ENCODE measurements around the gene IL24.
A peak's percentile ranks its signal among the peaks of the same experiment; 100 is the strongest.

IL24 gene

GRCh38 chr1:206882555-206882954 lies 14.7 kb upstream of the IL24 start:
- no peak for DNase-seq

DNA sequence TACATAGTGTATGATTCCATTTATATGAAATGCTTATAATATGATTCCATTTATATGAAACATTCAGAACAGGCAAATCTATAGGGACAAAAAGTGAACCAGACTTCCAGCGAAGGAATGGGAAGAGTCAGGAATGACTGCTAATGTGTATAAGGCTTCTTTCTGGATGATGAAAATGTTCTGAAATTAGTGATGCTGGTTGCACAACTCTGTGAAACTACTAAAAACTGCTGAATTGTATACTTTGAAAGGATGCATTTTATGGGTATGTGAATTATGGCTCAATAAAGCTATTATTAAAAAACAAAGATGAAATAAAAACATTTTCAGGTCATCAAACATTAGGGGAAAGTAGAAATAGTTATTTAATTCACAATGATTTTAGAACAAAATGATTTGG lies 14.1 kb upstream of the IL24 start:
- no peak for DNase-seq

- DNase-seq, result no peak
Measured at GRCh38 chr1:206883876-206884275, 13.4 kb upstream of the IL24 start.

DNA sequence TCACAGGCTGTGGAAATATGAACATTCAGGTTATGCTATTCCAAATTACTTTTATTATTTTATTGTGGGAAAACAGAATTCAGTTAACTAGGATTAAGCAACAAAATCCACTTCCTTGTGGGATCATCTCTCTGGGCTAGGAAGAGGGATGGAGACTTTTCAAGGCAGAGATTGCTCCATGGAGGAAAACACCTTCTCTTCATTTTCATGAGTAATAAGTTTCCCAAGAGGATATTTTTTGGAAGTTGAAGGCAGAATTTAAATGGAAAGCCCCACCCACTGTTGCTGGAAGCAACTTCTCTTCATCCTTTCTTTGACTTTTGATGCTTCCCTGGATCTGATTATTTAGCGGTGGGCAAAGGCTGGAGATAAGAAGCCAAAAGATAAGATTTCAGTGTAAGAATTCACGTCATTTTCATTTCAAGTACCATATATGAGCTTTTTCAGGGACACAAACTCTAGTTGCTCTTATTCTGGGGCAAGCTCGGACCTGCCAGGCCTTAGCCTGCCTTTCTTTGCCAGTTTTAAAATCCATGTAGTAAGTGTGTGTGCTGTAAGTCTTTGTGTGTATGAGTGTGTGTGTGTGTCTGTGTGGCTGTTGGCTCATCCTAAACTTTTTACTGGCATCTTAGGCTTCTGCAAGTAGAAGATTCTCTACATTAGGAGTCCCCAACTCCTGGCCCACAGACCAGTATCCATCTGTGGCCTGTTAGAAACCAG lies 11.7 kb upstream of the IL24 start:
- no peak for DNase-seq

- DNase-seq, result no peak
Measured at GRCh38 chr1:206886831-206887230, 10.4 kb upstream of the IL24 start.

- DNase-seq, result no peak
Measured at GRCh38 chr1:206887701-206888100, 9.5 kb upstream of the IL24 start.

GRCh38 chr1:206890125-206891060 lies 6.8 kb upstream of the IL24 start:
- peak; percentile 58 to 66 for DNase-seq

DNA sequence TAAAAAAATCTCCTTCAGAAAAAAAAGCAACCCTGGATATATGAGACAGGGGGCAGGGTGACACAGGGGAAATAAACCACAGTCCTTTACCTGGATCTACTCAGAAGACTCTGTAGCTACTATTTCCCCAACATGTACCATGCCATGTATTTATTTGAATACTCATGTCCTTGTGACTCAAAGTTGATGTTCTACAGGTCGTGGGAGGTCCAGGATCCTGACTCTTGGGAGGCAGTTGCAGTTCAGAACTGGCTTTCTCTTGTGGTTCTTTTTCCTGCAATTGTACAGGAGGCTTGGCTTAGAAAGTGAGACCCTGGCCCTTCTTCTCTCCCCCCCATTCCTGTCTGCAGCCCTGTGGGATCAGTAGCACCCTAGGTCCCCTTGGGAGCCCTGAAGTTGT lies 5.8 kb upstream of the IL24 start:
- DNase-seq, result no peak

DNA sequence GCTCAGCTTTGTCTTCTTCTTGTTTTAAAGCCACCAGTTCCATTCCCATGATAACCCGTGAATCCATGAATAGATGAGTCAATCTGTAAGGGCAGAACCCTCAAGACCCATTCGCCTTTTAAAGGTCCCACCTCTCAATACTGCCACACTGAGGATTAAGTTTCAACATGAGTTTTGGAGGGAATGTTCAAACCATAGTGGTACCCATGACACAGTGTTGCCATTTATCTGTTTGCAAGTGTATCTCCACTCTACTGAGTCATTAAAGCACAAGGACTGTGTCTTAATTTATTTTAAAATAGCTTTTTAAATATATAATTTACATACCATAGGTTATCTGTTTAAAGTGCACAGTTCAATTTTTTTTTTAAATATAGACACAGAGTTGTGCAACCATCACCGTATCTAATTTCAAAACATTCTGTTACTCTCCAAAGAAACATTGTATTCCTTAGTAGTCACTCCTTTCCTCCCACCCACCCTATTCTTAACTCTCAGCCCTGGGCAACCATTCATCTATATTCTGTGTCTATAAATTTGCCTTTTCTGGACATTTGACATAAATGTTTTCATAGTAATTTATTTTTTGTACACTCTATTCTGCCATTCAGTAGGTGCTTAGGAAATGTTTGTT lies 4.8 kb upstream of the IL24 start:
- no peak for DNase-seq

GRCh38 chr1:206893380-206893779 lies 3.9 kb upstream of the IL24 start:
- DNase-seq, result no peak

DNA sequence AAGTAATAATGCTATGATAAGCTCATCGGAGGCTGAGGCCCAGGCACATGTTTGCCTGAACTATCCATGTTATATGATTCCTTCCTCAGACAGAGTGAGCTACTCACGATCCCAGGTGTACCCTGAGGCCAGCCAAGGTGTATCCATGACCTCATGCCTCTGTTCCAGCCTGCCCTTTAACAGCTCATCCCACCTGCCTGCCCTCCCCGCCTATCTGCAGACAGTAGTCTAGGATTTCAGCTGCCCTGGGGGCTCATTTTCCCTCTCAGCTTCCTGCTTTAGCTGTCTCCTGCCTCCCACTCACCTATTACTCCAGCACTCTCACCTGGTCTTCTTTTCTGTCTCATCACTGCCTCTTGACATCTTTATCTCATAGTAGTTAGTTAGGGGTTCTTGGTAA lies 1.9 kb upstream of the IL24 start:
- DNase-seq, result no peak

- DNase-seq, result no peak
Measured at GRCh38 chr1:206895837-206896242, 1.4 kb upstream of the IL24 start.

DNA sequence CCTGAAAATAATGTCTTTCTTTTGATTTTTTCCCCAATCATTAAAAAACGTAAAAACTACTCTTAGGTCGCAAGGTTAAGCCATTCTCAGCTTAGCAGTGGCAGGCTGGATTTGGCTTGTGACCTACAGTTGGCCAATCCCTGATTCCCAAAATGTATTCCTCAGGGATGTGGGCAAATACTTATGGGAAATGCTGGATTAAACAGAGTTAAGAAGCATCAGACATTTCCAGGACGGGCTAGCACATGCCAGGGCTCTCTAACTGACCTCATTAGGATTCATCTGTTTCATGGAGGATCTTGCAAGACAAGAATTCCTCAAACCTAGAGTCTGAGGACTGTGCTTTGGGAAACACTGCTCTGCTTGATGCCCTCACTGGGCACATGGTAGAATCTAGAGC lies 982 bp upstream of the IL24 start:
- no peak for DNase-seq

- DNase-seq, result no peak
Measured at GRCh38 chr1:206898089-206898914, 1.1 kb downstream of the IL24 start.

DNA sequence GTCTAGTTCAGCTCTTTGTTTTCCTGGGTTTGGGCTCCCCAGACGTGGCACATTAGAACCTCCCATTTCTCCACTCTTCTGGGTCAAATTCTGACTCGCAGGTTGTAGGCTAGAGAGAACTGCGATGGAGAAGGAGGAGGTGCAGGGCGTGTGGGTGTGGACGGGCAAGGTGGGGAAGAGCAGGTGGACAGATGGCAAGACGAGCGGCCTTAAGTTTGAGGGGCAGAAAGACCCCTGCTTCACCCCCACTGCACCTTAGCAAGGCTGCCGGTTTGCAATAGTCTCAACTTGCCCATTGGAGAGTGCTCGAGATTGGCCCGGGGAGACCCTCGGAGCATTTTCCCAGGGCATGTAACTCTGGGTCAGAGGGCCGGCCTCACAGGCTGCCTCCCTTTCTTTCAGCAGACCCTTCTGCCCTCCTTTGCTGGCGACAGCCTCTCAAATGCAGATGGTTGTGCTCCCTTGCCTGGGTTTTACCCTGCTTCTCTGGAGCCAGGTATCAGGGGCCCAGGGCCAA lies 1.7 kb downstream of the IL24 start:
- no peak for DNase-seq

- no peak for DNase-seq
Measured at GRCh38 chr1:206899717-206900116, 2.5 kb downstream of the IL24 start.

- no peak for DNase-seq
Measured at GRCh38 chr1:206900149-206900548, 2.9 kb downstream of the IL24 start.

- no peak for DNase-seq
Measured at GRCh38 chr1:206901944-206902343, 4.7 kb downstream of the IL24 start.

- no peak for DNase-seq
Measured at GRCh38 chr1:206902702-206903101, 5.5 kb downstream of the IL24 start.

- DNase-seq, result no peak
Measured at GRCh38 chr1:206903687-206904086, 6.4 kb downstream of the IL24 start.

DNA sequence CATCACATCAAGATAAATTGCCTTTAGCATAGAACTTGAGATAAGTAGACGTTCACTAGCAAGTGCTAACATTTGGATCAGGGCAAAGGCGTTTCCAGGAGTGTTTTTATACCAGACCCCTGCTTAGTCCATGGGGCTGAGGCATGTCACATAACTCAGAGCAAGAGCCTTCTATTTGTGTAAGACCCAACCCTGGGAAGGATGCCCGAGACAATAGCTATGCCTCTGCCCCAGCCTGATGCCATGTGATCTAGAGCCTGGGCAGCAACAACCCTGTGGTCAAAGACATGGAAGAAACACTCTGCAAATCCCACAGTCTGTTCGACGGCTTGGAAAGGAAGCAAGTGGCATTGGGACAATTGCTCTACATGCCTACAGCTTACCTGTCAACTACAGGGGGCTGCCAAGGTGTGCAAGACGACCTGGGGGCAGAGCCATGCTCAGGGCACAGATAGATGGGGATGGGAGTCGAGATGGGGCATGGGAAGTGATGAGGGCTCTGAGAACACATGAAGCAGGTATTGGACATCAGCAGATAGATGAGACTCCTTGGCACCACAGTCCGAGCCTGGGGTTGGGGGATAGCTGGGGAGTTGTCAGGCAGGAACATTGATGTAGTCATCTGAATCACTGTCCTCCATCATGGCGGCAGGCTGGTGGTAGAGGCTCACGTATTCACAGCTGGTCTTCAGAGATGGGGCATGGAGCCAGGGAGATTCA lies 7.3 kb downstream of the IL24 start:
- no peak for DNase-seq
